Glutamatergic neuron (in vitro differentiated cells): Measurements from ENCODE around the gene BCORL1. TPM values are rescaled to one million over a fixed set of nuclear protein-coding genes. Genes with fewer than 3 reads are reported as not detected.

ENCODE experiments used
- DNase-seq: peaks from one replicate; pipeline ENCODE4 v3.0.0; 2022
- H3K27ac Mint-ChIP-seq: one replicate; pipeline ENCODE4 v1.8.0; 2020; ENCODE audit warnings: mild to moderate bottlenecking, mixed read lengths, inconsistent platforms; ENCODE audit not compliant: unreplicated experiment
- H3K27me3 Mint-ChIP-seq: one replicate; pipeline ENCODE4 v1.8.0; 2020; ENCODE audit warnings: mild to moderate bottlenecking, moderate library complexity, mixed read lengths, inconsistent platforms; ENCODE audit not compliant: unreplicated experiment
- H3K36me3 Mint-ChIP-seq: one replicate; pipeline ENCODE4 v1.8.0; 2020; ENCODE audit warnings: mild to moderate bottlenecking, mixed read lengths, inconsistent platforms; ENCODE audit not compliant: unreplicated experiment
- H3K4me1 Mint-ChIP-seq: one replicate; pipeline ENCODE4 v1.8.0; 2020; ENCODE audit warnings: mild to moderate bottlenecking, low read depth, mixed read lengths, inconsistent platforms; ENCODE audit not compliant: unreplicated experiment
- H3K4me3 Mint-ChIP-seq: one replicate; pipeline ENCODE4 v1.8.0; 2020; ENCODE audit warnings: mild to moderate bottlenecking, mixed read lengths, inconsistent platforms; ENCODE audit not compliant: unreplicated experiment
- H3K9me3 Mint-ChIP-seq: one replicate; pipeline ENCODE4 v1.8.0; 2020; ENCODE audit warnings: mild to moderate bottlenecking, moderate library complexity, mixed read lengths, inconsistent platforms; ENCODE audit not compliant: unreplicated experiment
- CTCF ChIP-seq: fragments of 200-600 bp; sonication (generic); IDR thresholded peaks from one replicate; pipeline ENCODE4 v1.5.0; 2021; ENCODE audit not compliant: partially characterized antibody, unreplicated experiment
- total RNA-seq: library from RNA; stranded (reverse); fragmentation: NEBNext Ultra II Directional; extraction: Animal tissue kit (Norgen Biotek cat#: 25700); gene quantifications from one replicate; pipeline ENCODE4 v1.2.1, GENCODE V29; 2021; ENCODE audit not compliant: unreplicated experiment

BCORL1 gene
- total RNA-seq, 1 donor from 2014 or later: 14.7 TPM

GRCh38 chrX:129953334-129953648 lies 29.1 kb upstream of the BCORL1 start:
- H3K27ac Mint-ChIP-seq: no peak overlapping the region
- no peaks in the 10 kb centered on the region for H3K36me3 Mint-ChIP-seq
- H3K4me3 Mint-ChIP-seq: no peak overlapping the region
- H3K9me3 Mint-ChIP-seq: peaks cover 1% of the 10 kb centered on the region
- DNase-seq: no peak
- H3K4me1 Mint-ChIP-seq: peaks cover 3% of the 10 kb centered on the region
- no peak for TF ChIP-seq CTCF
- peaks cover 8% of the 10 kb centered on the region for H3K27me3 Mint-ChIP-seq

GRCh38 chrX:129953881-129954280 lies 28.6 kb upstream of the BCORL1 start:
- DNase-seq: no peak
- Mint-ChIP-seq H3K9me3 (peaks cover 1% of the 10 kb centered on the region), H3K27me3 (peaks cover 8% of the 10 kb centered on the region), H3K4me3 (no peak overlapping the region), H3K4me1 (peaks cover 3% of the 10 kb centered on the region), H3K27ac (no peak overlapping the region), H3K36me3 (no peaks in the 10 kb centered on the region)
- no peak for TF ChIP-seq CTCF

- H3K4me3 Mint-ChIP-seq: no peak overlapping the region
- DNase-seq: no peak
These were observed 27.6 kb upstream of the BCORL1 start for GRCh38 chrX:129954804-129955203.

GRCh38 chrX:129955682-129956081 lies 26.8 kb upstream of the BCORL1 start:
- DNase-seq: no peak
- no peak for TF ChIP-seq CTCF
- no peak overlapping the region for H3K27ac Mint-ChIP-seq
- H3K36me3 Mint-ChIP-seq: no peaks in the 10 kb centered on the region
- H3K27me3 Mint-ChIP-seq: peaks cover 15% of the 10 kb centered on the region
- H3K9me3 Mint-ChIP-seq: peaks cover 3% of the 10 kb centered on the region
- peaks cover 3% of the 10 kb centered on the region for H3K4me1 Mint-ChIP-seq
- H3K4me3 Mint-ChIP-seq: peak overlapping the region; percentile 65

More at GRCh38 chrX:129954804-129955203, 27.6 kb upstream of the BCORL1 start:
- Mint-ChIP-seq H3K27ac (no peak overlapping the region), H3K4me1 (peaks cover 3% of the 10 kb centered on the region), H3K27me3 (peaks cover 12% of the 10 kb centered on the region), H3K9me3 (peaks cover 1% of the 10 kb centered on the region), H3K36me3 (no peaks in the 10 kb centered on the region)
- no peak for TF ChIP-seq CTCF

- DNase-seq: no peak
- TF ChIP-seq CTCF: no peak
- Mint-ChIP-seq H3K4me1 (peaks cover 3% of the 10 kb centered on the region), H3K36me3 (no peaks in the 10 kb centered on the region), H3K27me3 (peaks cover 15% of the 10 kb centered on the region), H3K4me3 (peak overlapping the region; percentile 65), H3K9me3 (peaks cover 3% of the 10 kb centered on the region), H3K27ac (no peak overlapping the region)
These were observed 26.3 kb upstream of the BCORL1 start for GRCh38 chrX:129956145-129956544.
